Activated naive CD4-positive, alpha-beta T cell treated with anti-CD3 and anti-CD28 coated beads, Interleukin-2, amount 10 ng/mL, durations not matched to agents 5 hours and 36 hours (primary cell): ENCODE measurements around the gene NT5E. TPM values are rescaled to one million over a fixed set of nuclear protein-coding genes. Genes with fewer than 3 reads are reported as not detected.

Experiments used
- total RNA-seq, 2 experiments: library from RNA; stranded (reverse); gene quantifications; one replicate each; pipeline ENCODE4 v1.2.3, GENCODE V29; 2021

NT5E gene
- total RNA-seq, result 1 to 10 TPM; 1.4 TPM

DNA sequence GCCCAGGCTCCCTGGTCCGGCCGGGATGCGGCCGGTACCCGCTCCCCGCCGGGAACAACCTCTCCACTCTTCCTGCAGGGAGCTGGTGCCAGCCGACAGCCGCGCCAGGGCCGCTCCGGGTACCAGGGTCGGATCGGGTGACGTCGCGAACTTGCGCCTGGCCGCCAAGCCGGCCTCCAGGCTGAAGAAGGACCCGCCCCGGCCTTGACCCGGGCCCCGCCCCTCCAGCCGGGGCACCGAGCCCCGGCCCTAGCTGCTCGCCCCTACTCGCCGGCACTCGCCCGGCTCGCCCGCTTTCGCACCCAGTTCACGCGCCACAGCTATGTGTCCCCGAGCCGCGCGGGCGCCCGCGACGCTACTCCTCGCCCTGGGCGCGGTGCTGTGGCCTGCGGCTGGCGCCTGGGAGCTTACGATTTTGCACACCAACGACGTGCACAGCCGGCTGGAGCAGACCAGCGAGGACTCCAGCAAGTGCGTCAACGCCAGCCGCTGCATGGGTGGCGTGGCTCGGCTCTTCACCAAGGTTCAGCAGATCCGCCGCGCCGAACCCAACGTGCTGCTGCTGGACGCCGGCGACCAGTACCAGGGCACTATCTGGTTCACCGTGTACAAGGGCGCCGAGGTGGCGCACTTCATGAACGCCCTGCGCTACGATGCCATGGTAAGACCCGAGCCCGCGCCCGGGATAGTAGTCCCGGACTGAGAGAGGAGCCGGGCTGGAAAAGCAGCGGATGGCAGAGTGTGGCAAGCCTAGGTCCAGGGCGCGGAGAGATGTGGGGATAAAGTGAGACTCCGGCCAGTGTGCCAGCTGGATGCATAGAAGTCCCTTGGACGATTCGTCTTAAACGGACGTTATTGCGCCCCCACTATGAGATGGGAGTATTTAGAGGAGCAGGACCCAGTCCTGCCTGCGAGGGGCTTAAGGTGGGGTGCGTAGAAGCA, at the start of gene NT5E:
NT5E (plus strand) TSS at position 266 of the 942 bp plus-strand sequence; CDS start at position 323, 57 bp downstream.

Other genes with a start within 250 kb of the NT5E start
- 10 to 100 TPM; 43.6 to 50.3 TPM for gene SNX14, start 143.8 kb downstream of the NT5E start, total RNA-seq
- 100 to 1,000 TPM; 114 to 118 TPM for gene SYNCRIP, start 192.8 kb downstream of the NT5E start, total RNA-seq